Stimulated activated CD4-positive, alpha-beta T cell treated with anti-CD3 and anti-CD28 coated beads, Interleukin-4, amount 100 ng/mL, for 24 hours (primary cell): ENCODE results near the gene INSYN2A.

Source experiments
- DNase-seq: peaks from one replicate; pipeline ENCODE4 v3.0.0-alpha.2; 2020

INSYN2A gene

GRCh38 chr10:127195041-127195506, 1.3 kb downstream of the INSYN2A start:
- no peak for DNase-seq

GRCh38 chr10:127194599-127194998, 1.8 kb downstream of the INSYN2A start:
- DNase-seq = no peak

- DNase-seq = no peak
Measured at GRCh38 chr10:127194111-127194510, 2.3 kb downstream of the INSYN2A start.

DNA sequence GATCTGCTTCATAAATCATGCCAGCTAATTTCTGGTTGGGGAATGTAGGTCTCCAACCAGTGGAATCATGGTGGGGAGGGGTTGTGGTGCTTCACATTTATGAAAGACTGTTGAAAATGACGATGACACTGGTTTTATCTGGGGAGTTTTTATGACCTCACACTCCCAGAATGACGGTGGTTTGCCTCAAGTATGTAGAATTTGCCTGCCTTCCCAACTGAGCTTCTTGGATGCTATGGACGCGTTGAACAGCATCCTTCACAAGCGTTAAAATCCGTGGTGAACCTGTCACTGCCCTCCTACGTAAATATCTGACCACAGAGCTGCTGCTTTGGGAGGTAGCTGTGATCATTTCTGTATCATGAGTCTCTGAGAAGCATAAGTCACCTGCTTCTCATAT, 3.3 kb downstream of the INSYN2A start:
- no peak for DNase-seq

DNA sequence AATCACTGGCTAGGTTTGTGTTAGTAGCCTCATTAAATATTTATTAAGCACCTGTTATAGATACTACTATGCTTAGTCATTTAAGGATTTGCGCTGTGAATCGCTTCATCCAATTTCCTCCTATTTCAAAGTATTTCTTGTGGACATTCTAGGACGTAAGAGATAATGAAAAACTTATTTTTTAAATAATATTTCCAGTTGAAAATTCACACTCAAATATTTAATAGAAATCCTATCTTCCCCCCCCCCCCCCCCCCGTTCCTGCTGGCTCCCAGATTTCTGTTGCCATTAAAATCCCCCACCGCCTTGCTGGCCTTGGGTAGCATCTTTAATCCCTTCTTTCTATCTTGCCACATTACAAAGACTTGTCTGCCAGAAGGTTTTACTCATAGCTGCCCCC, 6.0 kb downstream of the INSYN2A start:
- no peak for DNase-seq

DNA sequence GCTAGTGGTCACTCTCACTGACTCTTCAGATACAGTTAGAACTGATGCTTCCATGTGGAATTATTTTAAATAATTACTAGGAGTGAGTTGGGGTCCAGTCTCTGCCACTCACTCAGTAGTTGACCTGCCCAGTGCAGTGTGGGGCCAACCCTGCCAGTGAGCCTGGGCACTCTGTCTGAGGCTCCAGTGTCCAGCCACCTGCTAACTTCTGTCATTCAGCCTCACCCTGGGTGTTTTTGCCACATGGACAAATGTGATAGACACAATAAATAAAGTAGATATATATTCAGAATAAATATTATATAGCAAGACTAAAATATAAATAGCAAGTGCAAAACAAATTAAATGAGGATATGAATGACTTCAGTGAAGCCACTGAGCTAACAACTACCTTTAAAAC, 7.2 kb downstream of the INSYN2A start:
- DNase-seq = no peak

DNA sequence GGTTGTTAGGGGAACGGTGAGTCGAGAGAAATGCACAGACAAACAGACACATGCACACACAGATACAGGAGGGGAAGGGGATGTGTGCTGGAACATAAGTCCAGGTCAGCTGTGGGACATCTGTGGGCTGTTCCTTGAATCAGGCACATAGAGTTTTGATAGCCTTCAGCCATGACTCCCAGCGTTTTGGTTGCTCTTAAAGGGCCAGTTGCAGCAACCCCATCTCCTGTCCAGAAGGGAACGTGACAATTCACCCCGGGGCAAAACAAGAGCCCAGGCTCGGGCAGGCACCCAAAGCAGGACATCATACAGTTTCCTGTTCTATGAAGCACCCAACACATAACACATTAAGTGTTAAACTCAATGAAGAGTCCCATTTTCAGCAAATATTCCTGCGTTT, 9.6 kb downstream of the INSYN2A start:
- DNase-seq = no peak

GRCh38 chr10:127184582-127184981, 11.8 kb downstream of the INSYN2A start:
- no peak for DNase-seq

GRCh38 chr10:127182161-127182560, 14.2 kb downstream of the INSYN2A start:
- DNase-seq = no peak

DNA sequence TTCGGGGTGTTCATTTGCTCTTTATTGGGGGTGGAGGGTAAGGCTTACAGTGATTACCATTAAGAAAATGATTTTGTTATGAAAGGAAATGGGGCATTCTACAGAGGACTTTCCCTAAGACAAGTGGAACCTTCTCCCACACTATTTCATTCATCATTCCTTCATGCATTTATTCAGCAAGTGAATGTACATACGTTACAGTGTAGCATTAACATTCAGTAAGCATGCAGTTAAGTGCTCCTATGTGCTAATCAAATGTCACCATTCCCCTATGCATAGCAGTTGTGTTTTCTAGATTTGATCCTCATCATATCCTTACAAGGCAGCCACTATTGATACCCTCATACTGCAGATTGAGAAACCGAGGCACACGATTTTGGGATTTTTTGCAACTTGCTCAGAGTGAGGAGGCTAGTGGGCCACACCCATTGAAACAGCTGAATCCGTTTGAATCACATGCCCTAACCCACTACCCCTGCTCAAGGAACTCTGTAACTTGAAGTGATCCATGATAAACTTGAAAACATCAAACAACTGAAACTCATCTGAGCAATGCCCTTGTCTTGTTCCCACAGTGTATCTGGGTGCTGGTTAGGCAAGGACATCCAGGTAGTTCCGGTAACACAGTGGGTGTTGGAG, 16.7 kb downstream of the INSYN2A start:
- no peak for DNase-seq

DNA sequence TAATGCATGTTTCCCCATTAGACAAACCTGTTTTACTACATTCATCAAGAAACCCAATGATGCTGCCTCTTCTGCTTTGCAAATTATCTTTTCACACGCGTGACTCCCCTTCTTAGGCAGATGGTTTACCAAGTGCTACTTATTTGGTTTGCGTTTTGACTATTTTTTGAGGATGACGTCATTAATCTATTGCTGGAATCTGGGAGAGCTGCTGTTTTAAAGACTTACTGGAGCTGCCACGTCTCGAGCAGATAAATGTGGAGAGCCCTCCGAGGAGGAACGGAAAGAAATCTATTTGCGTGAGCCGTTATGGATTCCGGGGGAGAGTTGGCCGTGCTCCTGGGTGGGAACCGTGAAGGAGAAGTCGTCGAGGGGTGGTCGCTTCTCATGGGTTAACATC, 19.7 kb downstream of the INSYN2A start:
- DNase-seq = no peak

GRCh38 chr10:127175357-127176110, 20.9 kb downstream of the INSYN2A start:
- DNase-seq = no peak

- no peak for DNase-seq
Measured at GRCh38 chr10:127174866-127175265, 21.5 kb downstream of the INSYN2A start.

GRCh38 chr10:127168261-127168660, 28.1 kb downstream of the INSYN2A start:
- DNase-seq = no peak

DNA sequence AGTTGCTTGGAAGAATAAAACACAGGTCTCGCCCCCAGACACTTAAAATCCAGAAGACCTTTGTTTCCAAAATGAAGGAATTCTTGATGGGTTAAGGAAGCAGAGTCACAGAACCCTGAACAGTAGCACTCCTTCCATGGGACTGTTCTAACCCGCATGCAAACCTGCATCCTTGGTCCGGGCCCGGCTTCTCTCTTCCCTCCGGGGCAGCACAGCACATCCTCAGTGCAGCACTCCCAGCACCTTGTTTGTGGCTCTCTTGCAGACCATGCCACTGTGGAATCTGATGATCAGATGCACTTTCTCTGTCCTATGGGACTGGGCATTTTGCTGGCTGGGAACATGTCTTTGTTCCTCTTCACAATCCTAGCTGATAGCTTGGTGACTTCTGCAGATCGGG, 33.5 kb downstream of the INSYN2A start:
- no peak for DNase-seq

DNA sequence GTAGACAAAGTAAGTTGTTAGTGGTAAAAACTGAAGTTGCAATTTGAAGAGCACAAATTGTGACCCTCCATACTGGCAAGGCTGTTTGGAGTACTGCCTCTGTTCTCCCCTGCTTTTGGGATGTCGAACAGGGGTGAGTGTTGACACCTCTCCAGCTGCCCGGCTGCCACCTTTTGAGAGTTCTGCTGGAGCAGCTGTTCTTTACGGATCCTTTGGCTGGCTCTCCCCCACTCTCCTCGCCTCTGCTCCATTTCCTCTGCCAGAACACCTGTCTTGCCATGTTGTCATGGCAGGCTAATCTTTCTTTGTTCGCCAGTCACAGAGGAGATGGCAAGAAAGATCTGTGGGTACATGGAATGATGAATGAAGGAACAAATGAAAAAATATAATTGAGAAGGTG, 34.9 kb downstream of the INSYN2A start:
- no peak for DNase-seq

DNA sequence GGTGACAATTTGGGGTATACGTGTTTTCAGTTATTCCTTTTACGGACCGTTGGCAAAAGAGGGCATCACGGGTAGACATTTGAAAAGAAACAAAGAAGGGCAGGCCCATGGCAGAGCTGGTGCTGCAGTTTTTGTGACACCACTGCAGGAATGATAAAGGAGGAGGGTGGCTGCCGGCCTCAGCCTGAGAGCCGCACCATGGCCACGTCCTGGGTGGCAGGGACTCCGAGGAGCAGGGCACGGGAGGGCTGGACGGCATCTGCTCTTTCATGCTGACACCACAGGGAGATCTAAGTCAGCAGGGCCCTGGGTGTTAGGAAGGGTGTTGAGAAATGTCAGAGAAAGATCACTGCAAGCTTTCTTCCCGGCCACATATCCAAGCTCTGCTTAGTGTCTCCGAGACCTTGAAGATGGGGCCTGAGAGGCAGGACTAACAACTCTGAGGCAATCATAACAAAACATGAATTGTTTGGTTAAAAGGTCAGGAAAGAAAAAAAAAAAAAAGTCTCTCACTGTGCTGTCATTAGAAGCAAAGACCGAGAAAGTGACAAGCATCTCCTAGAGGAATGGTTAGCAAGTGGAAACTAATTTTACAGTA, 36.6 kb downstream of the INSYN2A start:
- no peak for DNase-seq

- DNase-seq = no peak
Measured at GRCh38 chr10:127158662-127159061, 37.7 kb downstream of the INSYN2A start.

DNA sequence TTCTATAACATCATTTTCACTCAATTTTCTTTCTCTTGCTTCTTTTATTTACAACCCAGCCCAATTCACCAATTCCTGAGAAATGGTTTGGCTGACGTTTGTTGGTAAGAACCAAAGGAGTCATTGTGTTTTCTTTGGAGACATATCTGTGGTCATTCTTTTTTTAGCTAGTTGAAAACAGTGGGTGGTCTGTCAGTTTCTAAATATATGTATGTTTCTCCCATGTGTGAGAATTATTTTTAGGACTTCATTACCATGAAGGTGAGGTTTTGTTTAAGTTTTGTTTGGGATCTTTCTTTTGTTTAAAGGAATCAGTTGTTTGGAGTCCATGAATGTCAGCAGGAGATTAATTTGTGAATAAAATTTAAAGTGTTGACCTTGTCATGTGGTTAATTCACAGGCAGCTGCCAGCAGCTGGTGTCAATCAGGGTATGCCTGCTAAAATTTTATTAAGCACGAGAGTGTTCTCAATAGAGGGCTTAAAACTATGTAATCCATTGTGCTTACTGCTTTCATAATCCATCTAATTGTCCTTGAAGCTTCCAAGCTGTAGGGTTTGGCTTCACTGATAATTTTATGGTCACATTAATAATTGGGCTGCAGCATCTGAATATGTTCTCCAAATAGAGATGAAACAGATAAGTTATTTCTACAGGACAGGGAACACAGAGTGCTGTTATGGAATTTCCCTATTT, 38.7 kb downstream of the INSYN2A start:
- no peak for DNase-seq

GRCh38 chr10:127157089-127157488, 39.3 kb downstream of the INSYN2A start:
- no peak for DNase-seq

- DNase-seq = no peak
Measured at GRCh38 chr10:127154831-127155620, 41.4 kb downstream of the INSYN2A start.

DNA sequence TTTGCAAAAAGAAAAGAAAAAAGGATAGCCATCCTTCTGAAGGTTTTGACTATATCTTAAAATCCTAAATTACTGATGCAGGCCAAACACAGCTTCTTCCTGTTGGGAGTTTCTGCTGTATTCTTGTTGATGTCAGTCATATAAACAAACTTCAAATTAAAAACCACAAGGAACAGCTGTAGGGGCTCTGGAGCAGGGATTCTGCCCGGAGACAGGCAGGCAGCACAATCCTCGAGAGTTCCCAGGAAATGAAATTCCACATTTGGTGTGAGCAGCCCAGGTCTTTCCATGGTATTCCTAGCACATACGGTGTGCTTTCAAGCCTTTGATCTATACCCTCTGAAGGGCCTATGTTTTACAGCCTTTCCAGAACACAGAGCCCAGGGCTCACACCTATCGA, 43.2 kb downstream of the INSYN2A start:
- DNase-seq = no peak
